HG02798 (cell line): Measurements from ENCODE around the gene CTSL.
"Not testable (repeated sequence)": the region's sequence is repeated elsewhere in the genome, so short reads cannot be mapped to it uniquely, and the experiment has no call there.

Experiments
- ATAC-seq: cut with Tn5 transposase; IDR thresholded peaks from one replicate; pipeline ENCODE4 v1.9.1; 2021; ENCODE audit warnings: mild to moderate bottlenecking; ENCODE audit not compliant: unreplicated experiment, poor library complexity

The CTSL gene

GRCh38 chr9:87718231-87718630 is 7.7 kb upstream of the CTSL start:
- no peak for ATAC-seq

- ATAC-seq = no peak
These were observed 6.9 kb upstream of the CTSL start for GRCh38 chr9:87718852-87719612.

- no peak for ATAC-seq
These were observed 5.7 kb upstream of the CTSL start for GRCh38 chr9:87720173-87720572.

GRCh38 chr9:87722393-87723088 is 3.4 kb upstream of the CTSL start:
- ATAC-seq = no peak

GRCh38 chr9:87725356-87725899 is 491 bp upstream of the CTSL start:
- no peak for ATAC-seq

- ATAC-seq = no peak
These were observed 3.3 kb downstream of the CTSL start for GRCh38 chr9:87729246-87729645.

- no peak for ATAC-seq
These were observed 5.4 kb downstream of the CTSL start for GRCh38 chr9:87731321-87731720.

- ATAC-seq = no peak
These were observed 6.4 kb downstream of the CTSL start for GRCh38 chr9:87732344-87732743.

GRCh38 chr9:87732756-87733155 is 6.8 kb downstream of the CTSL start:
- no peak for ATAC-seq

- ATAC-seq = no peak
These were observed 7.5 kb downstream of the CTSL start for GRCh38 chr9:87733273-87734052.

- ATAC-seq = no peak
These were observed 8.2 kb downstream of the CTSL start for GRCh38 chr9:87734106-87734505.

GRCh38 chr9:87739546-87739945 is 13.6 kb downstream of the CTSL start:
- no peak for ATAC-seq

- ATAC-seq = no peak
These were observed 14.3 kb downstream of the CTSL start for GRCh38 chr9:87740209-87740608.

- no peak for ATAC-seq
These were observed 15.4 kb downstream of the CTSL start for GRCh38 chr9:87741326-87741725.

GRCh38 chr9:87741891-87742290 is 16.0 kb downstream of the CTSL start:
- ATAC-seq = no peak

- ATAC-seq = no peak
These were observed 17.0 kb downstream of the CTSL start for GRCh38 chr9:87742813-87743428.

- ATAC-seq = not testable (repeated sequence)
These were observed 18.3 kb downstream of the CTSL start for GRCh38 chr9:87744247-87744646.

- ATAC-seq = no peak
These were observed 20.3 kb downstream of the CTSL start for GRCh38 chr9:87746186-87746585.

GRCh38 chr9:87748881-87749280 is 23.0 kb downstream of the CTSL start:
- no peak for ATAC-seq

- no peak for ATAC-seq
These were observed 23.6 kb downstream of the CTSL start for GRCh38 chr9:87749335-87750035.
